Suprapubic skin (tissue), 4 donors: Measurements from ENCODE around the gene NEU1.

Experiments
- CTCF ChIP-seq, 2 donors: fragments of 200-600 bp in 1 of 2; fragments of 450-650 bp in 1 of 2; sonication (generic) in 1 of 2; IDR thresholded peaks; one replicate each; pipeline ENCODE4 v1.5.1; 2016 to 2019; ENCODE audit warnings: antibody characterized with exemption in 2 of 2, mild to moderate bottlenecking in 1 of 2, moderate library complexity in 1 of 2
- EP300 ChIP-seq: sonication (generic); formaldehyde crosslinking; IDR thresholded peaks from one replicate; pipeline ENCODE4 v1.6.1; 2017; ENCODE audit warnings: antibody characterized with exemption
- POLR2AphosphoS5 ChIP-seq, 3 donors: sonication (generic); formaldehyde crosslinking; IDR thresholded peaks; one replicate each; pipeline ENCODE4 v1.6.1; 2017; ENCODE audit warnings: antibody characterized with exemption in 3 of 3

DNA sequence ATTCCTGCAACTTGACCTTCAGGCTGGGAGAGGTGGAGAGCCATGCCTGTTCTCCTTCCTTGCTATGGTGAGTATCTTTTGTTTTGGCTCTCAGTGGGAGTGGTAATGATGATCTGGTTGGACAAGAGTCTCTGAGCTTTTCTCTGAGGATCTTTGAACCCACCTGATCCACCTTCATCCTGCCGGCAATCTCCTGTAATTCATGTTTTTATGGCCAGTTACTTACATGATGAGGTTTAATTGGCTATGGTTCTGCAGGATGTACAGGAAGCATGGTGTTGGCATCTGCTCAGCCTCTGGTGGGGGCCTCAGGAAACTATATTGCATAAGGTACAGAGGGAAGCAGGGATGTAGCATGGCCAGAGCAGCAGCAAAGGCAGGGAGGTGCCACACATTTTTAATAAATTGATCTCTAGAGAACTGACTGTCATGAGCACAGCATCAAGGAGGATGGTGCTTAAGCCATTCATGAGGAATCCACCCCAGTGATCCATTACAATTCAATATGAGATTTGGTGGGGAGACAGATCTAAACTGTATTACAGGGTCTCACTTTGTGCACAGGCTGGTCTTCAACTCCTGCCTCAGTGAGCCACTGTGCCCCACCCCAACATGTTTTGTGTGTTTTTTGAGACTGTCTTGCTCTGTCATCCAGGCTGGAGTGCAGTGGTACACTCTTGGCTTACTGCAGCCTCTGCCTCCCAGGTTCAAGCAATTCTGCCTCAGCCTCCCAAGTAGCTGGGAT, 25.1 kb downstream of the NEU1 start:
- no peak for TF ChIP-seq CTCF (IDR thresholded peaks at IDR 0.05)
- TF ChIP-seq POLR2AphosphoS5 (IDR thresholded peaks at IDR 0.05) = no peak
- no peak for TF ChIP-seq EP300
